Heart right ventricle (tissue), 16 donors: ENCODE data around the gene CERS3. TPM values are rescaled to one million over a fixed set of nuclear protein-coding genes. Genes with fewer than 3 reads are reported as not detected.
A peak's percentile ranks its signal among the peaks of the same experiment; 100 is the strongest.

Experiments
- ATAC-seq, 8 donors: fragments of 200-7000 bp; cut with Tn5 transposase; one replicate each; pipeline ENCODE4 v1.9.1; 2020; ENCODE audit warnings: mild to moderate bottlenecking in 8 of 8, moderate library complexity in 8 of 8, moderate number of reproducible peaks in 1 of 8
- DNase-seq, 2 donors: peaks; one replicate each; pipeline ENCODE4 v3.0.0-alpha.2; 2020
- H3K27ac ChIP-seq, 10 donors: fragments of 200-600 bp; sonication (generic) in 2 of 10; one replicate each; pipeline versions ENCODE4 v1.5.0 to v1.8.0; 2020 to 2022; ENCODE audit warnings: mild to moderate bottlenecking in 3 of 10
- H3K27me3 ChIP-seq, 7 donors: fragments of 200-600 bp; one replicate each; pipeline ENCODE4 v1.8.0; 2021 to 2022; ENCODE audit warnings: mild to moderate bottlenecking in 2 of 7
- H3K36me3 ChIP-seq, 9 donors: fragments of 200-600 bp; sonication (generic) in 1 of 9; one replicate each; pipeline versions ENCODE4 v1.5.0 to v1.8.0; 2020 to 2022; ENCODE audit warnings: mild to moderate bottlenecking in 2 of 9
- H3K4me1 ChIP-seq, 9 donors: fragments of 200-600 bp; sonication (generic) in 1 of 9; one replicate each; pipeline versions ENCODE4 v1.5.0 to v1.8.0; 2020 to 2022; ENCODE audit warnings: mild to moderate bottlenecking in 4 of 9
- H3K4me3 ChIP-seq, 10 donors: fragments of 200-600 bp; sonication (generic) in 2 of 10; one replicate each; pipeline versions ENCODE4 v1.5.0 to v1.8.0; 2020 to 2022; ENCODE audit warnings: mild to moderate bottlenecking in 7 of 10, moderate library complexity in 2 of 10
- H3K9me3 ChIP-seq, 11 donors: fragments of 200-600 bp in 10 of 11; sonication (generic) in 2 of 11; one replicate each; pipeline versions ENCODE4 v1.5.0 to v1.8.0; 2013 to 2022; ENCODE audit warnings: mild to moderate bottlenecking in 2 of 11, control low read depth in 1 of 11, moderate library complexity in 1 of 11
- WGBS, 2 donors: extraction: QIAGEN DNeasy Blood & Tissue Kit; methylation state at CpG; one replicate each; pipeline ENCODE4 v1.1.7; 2013; ENCODE audit warnings: inconsistent platforms in 1 of 2; 5-methylcytosine and 5-hydroxymethylcytosine counted together
- intact Hi-C, 10 donors: fragments of 100-400 bp; cut with DNase I; formaldehyde crosslinking; loops; one replicate each; pipeline versions ENCODE4 v1.11.1 to v1.14.2; 2022
- polyA plus RNA-seq, 2 donors: library from polyadenylated mRNA; stranded (reverse); fragments of 200-250 nt; gene quantifications; one replicate each; pipeline ENCODE4 v1.2.3, GENCODE V29; 2013
- total RNA-seq, 10 donors: library from RNA; stranded (reverse); fragmentation: NEBNext Ultra II Directional in 3 of 10; extraction: Animal tissue kit (Norgen Biotek cat#: 25700) in 3 of 10; gene quantifications; one replicate each; pipeline versions ENCODE4 v1.2.1 to v1.2.4, GENCODE V29; 2021 to 2023
- TF ChIP-seq, protein P1 (sequence below), 9 donors: fragments of 200-600 bp; sonication (generic) in 2 of 9; IDR thresholded peaks; one replicate each; pipeline versions ENCODE4 v1.5.0 to v1.8.0; 2021 to 2022; ENCODE audit warnings: antibody characterized with exemption in 9 of 9, mild to moderate bottlenecking in 5 of 9, moderate library complexity in 1 of 9
- donor health status: Arrhythmogenic right ventricular cardiomyopathy.
- donor health status: ischemic (EF 13 %, LVEDD 7.1; RV severe dilation, severe dysfunction).
- donor health status: healthy with polysubstance abuse.
- donor health status: DM: no; HTN: yes; CAD: no.
- donor health status: DM: no; HTN: no; CAD: no.
- donor health status: ischemic (EF 25% LVEDD 6.9; RV normal size, moderate dysfunction).
- donor health status: ischemic (EF 25% LVEDD 5.7; RV mildly dilated, moderate dysfunction).
- donor health status: healthy.
- donor health status: DM: yes; HTN: yes; CAD: no.
- donor health status: Ischemic cardiomyopathy.
- donor health status: ischemic (EF 35%, LVEDD 5.7; RV mildly dilated, moderate dysfunction).
- donor health status: nonischemic (EF 11% LVEDD 7.7; RV severe dilation, severe dysfunction).
- donor health status: DM: yes; HTN: yes; CAD: no.
- donor health status: PGD.
- donor health status: ischemic (EF 29% LVEDD 5.4; RV normal size, mild dysfunction).
- donor health status: nonischemic (EF 23%, LVEDD 6.1; RV moderate dilation, normal function).

Gene CERS3
- total and polyA plus RNA-seq, 12 donors, result 0.03 TPM; not detected in 11

DNA sequence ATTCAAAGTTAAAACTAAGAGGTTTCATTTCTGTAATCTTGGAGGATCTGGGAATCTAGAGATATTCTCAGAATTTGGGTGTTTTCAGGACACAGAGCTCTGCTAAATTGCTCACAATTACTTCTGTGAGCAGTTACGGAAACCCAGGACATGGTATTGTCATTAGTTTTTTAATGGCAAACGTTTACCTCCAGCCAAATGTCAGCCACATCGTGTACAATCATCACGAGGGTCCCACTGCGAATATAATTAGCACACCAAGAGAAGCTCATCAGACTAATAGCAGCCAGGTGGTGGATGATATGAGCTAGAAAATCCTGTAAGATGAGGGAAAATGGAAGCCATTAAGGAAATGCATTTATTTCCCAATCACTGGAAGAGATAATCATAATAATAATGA is 56.0 kb downstream of the CERS3 start:
- ATAC-seq, result peak in 1 of 8 donors; percentile 22
- no peak for DNase-seq
- H3K9me3 ChIP-seq, result peaks cover 0 to 20% (median 5%) of the 10 kb centered on the region in 11 donors
- no peaks in the 10 kb centered on the region for H3K27me3 ChIP-seq
- peak overlapping the region in 1 of 10 donors; percentile 6 for H3K27ac ChIP-seq
- TF ChIP-seq, protein P1, sequence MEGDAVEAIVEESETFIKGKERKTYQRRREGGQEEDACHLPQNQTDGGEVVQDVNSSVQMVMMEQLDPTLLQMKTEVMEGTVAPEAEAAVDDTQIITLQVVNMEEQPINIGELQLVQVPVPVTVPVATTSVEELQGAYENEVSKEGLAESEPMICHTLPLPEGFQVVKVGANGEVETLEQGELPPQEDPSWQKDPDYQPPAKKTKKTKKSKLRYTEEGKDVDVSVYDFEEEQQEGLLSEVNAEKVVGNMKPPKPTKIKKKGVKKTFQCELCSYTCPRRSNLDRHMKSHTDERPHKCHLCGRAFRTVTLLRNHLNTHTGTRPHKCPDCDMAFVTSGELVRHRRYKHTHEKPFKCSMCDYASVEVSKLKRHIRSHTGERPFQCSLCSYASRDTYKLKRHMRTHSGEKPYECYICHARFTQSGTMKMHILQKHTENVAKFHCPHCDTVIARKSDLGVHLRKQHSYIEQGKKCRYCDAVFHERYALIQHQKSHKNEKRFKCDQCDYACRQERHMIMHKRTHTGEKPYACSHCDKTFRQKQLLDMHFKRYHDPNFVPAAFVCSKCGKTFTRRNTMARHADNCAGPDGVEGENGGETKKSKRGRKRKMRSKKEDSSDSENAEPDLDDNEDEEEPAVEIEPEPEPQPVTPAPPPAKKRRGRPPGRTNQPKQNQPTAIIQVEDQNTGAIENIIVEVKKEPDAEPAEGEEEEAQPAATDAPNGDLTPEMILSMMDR (IDR thresholded peaks at IDR 0.05), result no peak
- H3K4me1 ChIP-seq, result peaks cover 0 to 10% (median 0%) of the 10 kb centered on the region in 9 donors
- H3K36me3 ChIP-seq, result no peaks in the 10 kb centered on the region
- H3K4me3 ChIP-seq, result no peak overlapping the region
- intact Hi-C loops, result loop anchor here in 1 of 10 donors (10.0 kb wide), 1 partner anchor 62 kb away; no protein-coding TSS in a partner anchor
- 62 to 71% methylated on average over 5 of the region's 5 CpGs for WGBS, 2 donors

DNA sequence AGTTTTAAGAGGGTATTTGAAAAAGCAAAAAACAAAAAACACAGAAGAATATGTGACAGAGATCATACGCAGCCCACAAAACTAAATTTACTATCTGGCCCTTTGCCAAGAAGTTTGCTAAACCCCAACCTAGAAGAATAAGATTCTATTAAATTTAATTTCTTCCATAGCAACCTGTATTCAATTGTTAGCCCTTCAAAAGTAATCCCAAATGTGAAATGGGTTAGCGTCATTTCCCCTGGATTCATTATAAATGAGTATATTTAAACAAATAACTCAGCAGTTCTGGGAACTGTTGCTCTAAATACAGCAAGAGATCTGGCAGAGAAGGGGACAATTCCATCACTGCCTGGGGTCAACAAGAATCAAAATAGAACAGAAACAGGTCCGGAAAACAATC is 56.8 kb downstream of the CERS3 start:
- no peak overlapping the region for H3K4me3 ChIP-seq
- H3K27me3 ChIP-seq, result no peaks in the 10 kb centered on the region
- TF ChIP-seq, protein P1 (IDR thresholded peaks at IDR 0.05), result no peak
- intact Hi-C loops, result loop anchor here in 1 of 10 donors (10.0 kb wide), 1 partner anchor 63 kb away; no protein-coding TSS in a partner anchor
- no peaks in the 10 kb centered on the region for H3K36me3 ChIP-seq
- peak in 4 of 8 donors; percentile 33 to 73 (median 50) for ATAC-seq
- H3K27ac ChIP-seq, result peak overlapping the region in 1 of 10 donors; percentile 40
- peaks cover 0 to 10% (median 0%) of the 10 kb centered on the region in 9 donors for H3K4me1 ChIP-seq
- H3K9me3 ChIP-seq, result peaks cover 0 to 13% (median 0%) of the 10 kb centered on the region in 11 donors
- 68 to 69% methylated on average over 3 of the region's 3 CpGs for WGBS, 2 donors
- DNase-seq, result no peak

DNA sequence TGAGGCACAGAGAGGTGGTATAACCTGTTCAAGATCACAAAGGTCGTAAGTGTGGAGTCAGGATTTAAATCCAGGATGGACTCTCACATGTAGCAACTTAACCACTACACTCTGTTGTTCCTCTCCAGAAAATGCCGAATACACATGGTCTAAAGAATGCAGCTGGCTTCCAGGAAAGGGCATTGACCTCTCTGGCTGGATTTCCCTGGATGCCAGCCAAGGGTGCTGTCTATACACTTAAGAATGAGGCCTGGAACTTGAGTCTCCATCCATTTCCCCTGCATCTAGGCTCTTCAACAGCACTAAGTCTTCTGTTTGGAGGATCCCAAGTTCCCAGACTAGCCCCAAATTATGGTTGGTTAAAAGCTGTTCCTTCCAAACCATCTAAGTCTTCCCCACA is 60.5 kb downstream of the CERS3 start:
- intact Hi-C loops, result loop anchor here in 1 of 10 donors (10.0 kb wide), 1 partner anchor 233 kb away; no protein-coding TSS in a partner anchor
- Histone ChIP-seq H3K4me1 (peaks cover 0 to 10% (median 0%) of the 10 kb centered on the region in 9 donors), H3K27me3 (no peaks in the 10 kb centered on the region), H3K4me3 (no peak overlapping the region), H3K36me3 (no peaks in the 10 kb centered on the region), H3K9me3 (peaks cover 0 to 5% (median 0%) of the 10 kb centered on the region in 11 donors), H3K27ac (no peak overlapping the region)
- peak in 4 of 8 donors; percentile 18 to 74 (median 60) for ATAC-seq
- TF ChIP-seq, protein P1 (IDR thresholded peaks at IDR 0.05), result no peak
- peak in 1 of 2 donors; percentile 39 for DNase-seq
- WGBS, 2 donors, result 37 to 63% methylated on average over 2 of the region's 2 CpGs

DNA sequence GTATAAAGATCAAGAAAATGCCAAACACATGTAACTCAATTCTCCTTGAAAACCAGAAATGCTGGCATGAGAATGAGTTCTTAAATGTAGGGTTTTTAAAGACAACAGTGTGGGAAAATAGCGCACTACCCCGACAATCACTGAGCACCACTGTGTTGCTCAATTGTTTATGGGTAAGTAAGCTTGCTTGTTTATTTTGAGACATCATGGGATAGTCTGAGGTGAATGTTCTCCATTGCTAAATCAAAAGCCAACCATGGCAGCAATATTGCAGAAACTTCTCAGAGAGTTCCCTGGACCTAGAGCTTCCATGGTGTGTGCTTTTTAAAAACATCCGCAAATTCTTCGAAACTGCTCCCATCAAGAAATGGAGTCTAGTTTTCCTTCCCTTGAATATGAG is 62.7 kb downstream of the CERS3 start:
- intact Hi-C loops, result loop anchor here in 1 of 10 donors (10.0 kb wide), 1 partner anchor 231 kb away; no protein-coding TSS in a partner anchor
- Histone ChIP-seq H3K4me1 (peaks cover 0 to 10% (median 0%) of the 10 kb centered on the region in 9 donors), H3K36me3 (no peaks in the 10 kb centered on the region), H3K27me3 (no peaks in the 10 kb centered on the region), H3K9me3 (no peaks in the 10 kb centered on the region), H3K27ac (no peak overlapping the region), H3K4me3 (no peak overlapping the region)
- no peak for ATAC-seq
- no peak for DNase-seq
- TF ChIP-seq, protein P1 (IDR thresholded peaks at IDR 0.05), result no peak
- WGBS, 2 donors, result 46 to 59% methylated on average over 4 of the region's 4 CpGs
